Measurements from ENCODE around the gene KMT2A. TPM values are rescaled to one million over a fixed set of nuclear protein-coding genes. Genes with fewer than 3 reads are reported as not detected.

KMT2A gene
- total RNA-seq, 1 donor from 2014 or later: 61.6 TPM

DNA sequence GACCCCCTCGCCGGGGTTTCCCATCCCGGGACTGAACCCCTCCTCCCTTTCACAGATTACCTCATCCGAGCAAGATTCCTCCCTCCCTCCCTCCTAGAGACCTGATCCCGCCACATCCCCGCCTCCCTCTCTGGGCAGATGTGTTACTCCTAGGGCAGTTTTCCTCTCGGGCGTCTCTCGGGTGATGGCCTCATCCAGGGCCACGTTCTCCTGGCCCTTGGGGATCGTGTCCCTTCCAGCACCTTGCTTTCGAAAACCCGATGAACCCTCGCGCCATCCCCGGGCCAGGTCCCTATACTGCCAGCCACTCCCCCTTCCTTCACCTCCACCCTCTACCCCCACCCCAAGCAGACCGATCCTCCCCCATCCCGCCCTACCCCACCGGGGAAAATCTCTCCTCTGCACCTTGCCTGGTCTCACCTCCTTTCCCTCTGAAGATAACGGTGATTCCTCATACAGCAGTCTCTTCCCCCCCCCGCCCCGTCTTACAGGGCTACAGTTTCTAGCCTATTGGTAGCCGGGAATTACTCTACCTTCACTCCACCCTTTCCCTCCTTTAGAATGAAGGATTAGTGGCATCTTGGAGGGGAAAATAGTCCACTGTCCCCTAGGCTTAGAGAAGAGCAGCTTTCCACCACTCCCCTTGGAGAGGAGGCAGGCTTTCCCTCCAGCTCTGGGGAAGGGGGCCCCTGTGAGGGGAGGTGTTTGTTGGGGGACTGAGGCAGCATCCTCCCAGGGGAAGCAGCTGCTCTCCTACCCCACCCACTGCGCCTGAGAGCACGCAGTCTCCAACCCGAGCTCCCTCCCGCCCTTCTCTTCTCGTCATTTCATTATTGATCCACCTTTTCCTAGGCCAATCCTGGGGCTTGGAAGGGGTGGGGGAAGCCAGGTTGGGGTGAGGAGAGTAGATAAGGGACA is 1.2 kb downstream of the KMT2A start:
- Mint-ChIP-seq H3K27me3 (ENCODE audit: low read depth) (no peaks in the 10 kb centered on the region), H3K9me3 (no peaks in the 10 kb centered on the region), H3K4me3 (ENCODE audit: low read depth) (peak overlapping the region; percentile 93), H3K27ac (peak overlapping the region; percentile 89), H3K36me3 (ENCODE audit: low read depth) (peaks cover 26% of the 10 kb centered on the region), H3K4me1 (ENCODE audit: low read depth) (peaks cover 53% of the 10 kb centered on the region)
- intact Hi-C loops (cut with micrococcal nuclease): loop anchor here (1.0 to 5.0 kb wide), 5 partner anchors 11 to 451 kb away; partner anchors contain the start of genes ARCN1, CD3D, CD3G and IL10RA
- peak; percentile 33 for DNase-seq (ENCODE audit: low spot score)

DNA sequence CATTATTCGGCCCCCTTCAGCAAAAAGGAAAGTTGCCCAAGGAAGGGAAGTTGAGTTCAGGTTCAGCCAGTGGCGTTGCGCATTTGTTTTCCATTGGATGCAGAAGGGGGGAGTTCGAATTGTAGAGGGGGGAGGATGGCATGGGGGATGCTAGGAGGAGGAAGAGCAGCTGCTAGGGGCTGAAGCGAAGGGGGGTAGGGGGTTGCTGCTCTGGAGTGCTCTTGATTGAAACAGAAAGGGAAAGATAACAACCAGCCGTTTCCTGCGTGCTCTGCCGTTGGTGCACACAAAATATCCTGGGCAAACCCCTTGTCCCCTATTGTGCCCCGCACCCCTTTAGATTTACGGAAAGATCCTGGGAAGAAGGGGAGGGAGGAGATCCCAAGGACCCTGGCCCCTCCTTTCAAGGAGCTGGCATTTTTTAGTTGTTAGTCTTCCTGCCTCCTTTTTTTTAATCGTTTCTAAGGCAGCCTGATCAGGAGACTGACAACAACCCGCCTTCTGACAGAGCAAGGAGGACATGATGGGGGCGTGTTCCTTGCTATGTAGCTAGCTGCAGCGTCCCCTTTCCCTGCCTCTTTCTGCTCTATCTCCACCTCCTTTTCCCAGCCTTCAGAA is 2.1 kb downstream of the KMT2A start:
- intact Hi-C loops (cut with micrococcal nuclease): loop anchor here (1.0 to 5.0 kb wide), 3 partner anchors 10 to 134 kb away; partner anchors contain the start of genes ARCN1, CD3D and CD3G

DNA sequence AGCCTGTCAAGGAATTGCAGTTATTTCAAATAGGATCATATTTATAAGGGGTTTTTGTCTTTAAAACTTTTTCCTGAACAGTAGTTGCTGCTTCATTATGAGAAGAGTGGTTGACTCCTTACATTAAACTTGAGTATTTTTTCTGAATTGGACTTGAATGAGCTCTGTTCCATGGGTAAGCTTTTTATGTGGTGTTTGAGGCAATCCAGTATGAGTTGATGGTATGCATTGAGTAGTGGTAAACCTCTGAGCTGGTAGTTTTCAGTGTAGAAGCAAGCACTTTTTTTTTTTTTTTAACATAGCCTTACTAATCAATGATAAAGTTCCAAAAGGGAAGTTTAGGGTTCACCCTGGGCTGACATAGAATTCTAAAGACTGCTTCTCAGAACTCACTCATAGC is 3.4 kb downstream of the KMT2A start:
- peaks cover 69% of the 10 kb centered on the region for H3K4me1 Mint-ChIP-seq (ENCODE audit: low read depth)
- H3K27me3 Mint-ChIP-seq (ENCODE audit: low read depth): no peaks in the 10 kb centered on the region
- H3K27ac Mint-ChIP-seq: peak overlapping the region; percentile 9
- peak overlapping the region; percentile 22 for H3K4me3 Mint-ChIP-seq (ENCODE audit: low read depth)
- H3K36me3 Mint-ChIP-seq (ENCODE audit: low read depth): peaks cover 34% of the 10 kb centered on the region
- intact Hi-C loops (cut with micrococcal nuclease): loop anchor here (5.0 kb wide), 3 partner anchors 97 to 197 kb away; partner anchors contain the start of genes ARCN1, CD3D and CD3G
- DNase-seq (ENCODE audit: low spot score): no peak
- no peaks in the 10 kb centered on the region for H3K9me3 Mint-ChIP-seq

More for the DNA sequence above, 2.1 kb downstream of the KMT2A start:
- Mint-ChIP-seq H3K4me1 (ENCODE audit: low read depth) (peaks cover 62% of the 10 kb centered on the region), H3K9me3 (no peaks in the 10 kb centered on the region), H3K27me3 (ENCODE audit: low read depth) (no peaks in the 10 kb centered on the region), H3K27ac (peak overlapping the region; percentile 89), H3K36me3 (ENCODE audit: low read depth) (peaks cover 26% of the 10 kb centered on the region), H3K4me3 (ENCODE audit: low read depth) (peak overlapping the region; percentile 93)
- DNase-seq (ENCODE audit: low spot score): peak; percentile 52

DNA sequence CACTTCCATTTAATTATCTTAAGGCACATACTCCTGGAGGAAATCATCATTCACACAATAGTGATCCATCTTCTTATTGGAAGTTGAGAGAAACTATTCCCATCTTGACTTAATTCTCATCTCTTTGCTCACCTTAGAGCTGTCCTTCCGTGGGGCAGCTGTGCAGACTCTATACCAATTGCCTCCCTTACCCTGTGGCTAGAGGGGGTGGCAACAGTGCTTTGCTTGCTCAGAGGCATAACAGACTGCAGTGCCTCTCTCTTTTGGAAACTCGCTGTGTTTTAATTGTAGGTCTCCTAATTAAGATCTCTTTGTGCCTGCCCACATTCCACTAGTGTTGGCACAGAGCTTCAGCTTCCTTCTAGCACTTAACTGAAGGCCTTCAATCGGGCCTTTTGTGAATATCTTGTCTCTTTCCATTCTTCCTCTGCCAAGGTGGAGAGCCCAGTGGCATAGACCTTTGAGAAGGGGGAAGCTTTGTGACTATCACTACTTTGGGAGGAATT is 5.5 kb downstream of the KMT2A start:
- intact Hi-C loops (cut with micrococcal nuclease): loop anchor here (2.0 to 5.0 kb wide), 2 partner anchors 41 to 200 kb away; partner anchors contain the start of gene ATP5MG
- peak overlapping the region; percentile 10 for H3K4me3 Mint-ChIP-seq (ENCODE audit: low read depth)
- DNase-seq (ENCODE audit: low spot score): no peak
- peaks cover 52% of the 10 kb centered on the region for H3K36me3 Mint-ChIP-seq (ENCODE audit: low read depth)
- peaks cover 73% of the 10 kb centered on the region for H3K4me1 Mint-ChIP-seq (ENCODE audit: low read depth)
- peak overlapping the region; percentile 21 for H3K27ac Mint-ChIP-seq
- no peaks in the 10 kb centered on the region for H3K27me3 Mint-ChIP-seq (ENCODE audit: low read depth)
- no peaks in the 10 kb centered on the region for H3K9me3 Mint-ChIP-seq

DNA sequence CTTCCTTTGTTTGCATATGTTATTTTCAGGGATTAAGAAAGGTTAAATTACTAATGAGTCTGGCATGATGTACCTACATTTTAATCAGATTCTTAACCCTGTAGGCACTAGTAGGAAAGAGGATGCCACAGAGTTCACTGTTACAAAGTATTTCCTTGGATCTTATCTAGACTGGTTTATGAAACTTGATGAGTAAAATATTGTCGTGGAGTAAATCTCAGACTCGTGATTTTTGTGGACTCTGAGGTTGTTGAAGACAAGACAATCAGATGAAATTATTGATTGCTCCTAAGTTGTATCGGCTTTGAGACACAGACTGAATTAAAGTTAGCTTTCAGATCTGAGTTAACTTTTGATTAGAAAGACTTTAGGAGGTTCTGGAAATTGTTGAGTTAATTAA is 6.0 kb downstream of the KMT2A start:
- no peaks in the 10 kb centered on the region for H3K27me3 Mint-ChIP-seq (ENCODE audit: low read depth)
- no peaks in the 10 kb centered on the region for H3K9me3 Mint-ChIP-seq
- peaks cover 57% of the 10 kb centered on the region for H3K36me3 Mint-ChIP-seq (ENCODE audit: low read depth)
- intact Hi-C loops (cut with micrococcal nuclease): loop anchor here (2.0 to 5.0 kb wide), 2 partner anchors 42 to 200 kb away; partner anchors contain the start of gene ATP5MG
- peaks cover 78% of the 10 kb centered on the region for H3K4me1 Mint-ChIP-seq (ENCODE audit: low read depth)
- no peak for DNase-seq (ENCODE audit: low spot score)
- H3K4me3 Mint-ChIP-seq (ENCODE audit: low read depth): peak overlapping the region; percentile 10
- peak overlapping the region; percentile 14 for H3K27ac Mint-ChIP-seq

DNA sequence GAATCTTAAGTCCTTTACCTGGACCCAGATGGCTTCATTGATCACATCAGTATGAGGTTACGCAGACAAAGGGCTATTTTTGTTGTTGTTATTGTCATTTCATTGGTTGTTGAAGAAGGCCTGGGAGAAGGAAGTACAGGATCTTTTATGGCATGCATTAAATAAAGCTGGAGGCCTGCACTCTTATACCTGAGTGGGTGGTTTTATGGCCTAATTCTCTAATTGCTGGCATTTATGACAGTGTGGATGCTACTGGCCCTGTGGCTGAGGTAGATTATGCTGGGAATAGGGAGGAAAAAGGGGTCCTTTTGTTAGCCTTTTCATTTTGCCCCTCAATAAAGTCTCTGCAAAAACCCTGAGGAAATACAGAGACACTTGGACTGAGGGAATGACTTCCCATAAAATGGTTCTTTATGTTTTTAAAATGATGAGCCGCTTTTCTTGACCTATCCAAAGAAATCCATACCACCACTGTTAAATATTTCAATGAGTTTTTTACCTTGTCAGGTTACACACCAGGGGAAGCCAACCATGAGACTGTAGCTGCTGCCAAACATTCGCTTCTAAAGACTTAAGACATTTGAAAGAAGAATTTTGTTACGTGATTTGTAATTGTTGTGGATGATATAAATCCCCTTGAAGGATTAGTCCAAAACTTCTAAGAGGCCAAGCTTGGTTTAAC is 6.8 kb downstream of the KMT2A start:
- peak overlapping the region; percentile 73 for H3K27ac Mint-ChIP-seq
- no peaks in the 10 kb centered on the region for H3K9me3 Mint-ChIP-seq
- DNase-seq (ENCODE audit: low spot score): no peak
- H3K27me3 Mint-ChIP-seq (ENCODE audit: low read depth): no peaks in the 10 kb centered on the region
- intact Hi-C loops (cut with micrococcal nuclease): loop anchor here (2.0 to 5.0 kb wide), 2 partner anchors 42 to 201 kb away; partner anchors contain the start of gene ATP5MG
- peaks cover 82% of the 10 kb centered on the region for H3K4me1 Mint-ChIP-seq (ENCODE audit: low read depth)
- H3K4me3 Mint-ChIP-seq (ENCODE audit: low read depth): peak overlapping the region; percentile 31
- H3K36me3 Mint-ChIP-seq (ENCODE audit: low read depth): peaks cover 64% of the 10 kb centered on the region

DNA sequence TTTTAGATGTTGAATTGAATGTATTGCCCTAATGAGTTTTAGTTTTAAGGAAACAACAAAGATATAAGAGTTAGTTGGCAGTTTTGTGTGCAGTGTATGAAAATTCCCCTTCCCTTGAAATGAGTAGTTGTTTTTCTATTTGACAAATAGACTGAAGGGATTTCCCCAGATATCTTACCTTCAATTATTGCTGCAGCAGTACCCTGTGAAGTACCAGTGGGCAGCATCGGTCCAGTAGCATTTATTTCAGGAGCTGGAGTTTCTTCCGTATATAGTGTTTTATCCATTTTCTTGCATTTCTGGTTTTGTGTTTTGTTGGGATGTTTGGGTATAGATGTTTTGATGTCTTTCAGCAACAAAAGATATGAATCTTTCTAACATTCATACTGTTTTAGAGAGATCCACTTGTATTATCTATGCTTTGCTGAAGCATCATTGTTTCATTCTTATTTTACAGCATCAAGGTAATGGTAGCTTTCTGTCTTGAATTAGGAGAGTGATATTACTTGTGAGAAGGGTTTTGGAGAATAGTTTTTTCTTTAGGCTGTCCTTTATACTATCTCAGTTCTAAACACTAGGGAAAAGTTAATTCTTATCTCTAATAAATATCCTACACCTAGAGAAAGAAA is 7.4 kb downstream of the KMT2A start:
- no peak for DNase-seq (ENCODE audit: low spot score)
- Mint-ChIP-seq H3K36me3 (ENCODE audit: low read depth) (peaks cover 64% of the 10 kb centered on the region), H3K27me3 (ENCODE audit: low read depth) (no peaks in the 10 kb centered on the region), H3K27ac (peak overlapping the region; percentile 40), H3K4me3 (ENCODE audit: low read depth) (no peak overlapping the region), H3K4me1 (ENCODE audit: low read depth) (peaks cover 84% of the 10 kb centered on the region), H3K9me3 (no peaks in the 10 kb centered on the region)
- intact Hi-C loops (cut with micrococcal nuclease): loop anchor here (2.0 to 5.0 kb wide), 2 partner anchors 43 to 201 kb away; partner anchors contain the start of gene ATP5MG

DNA sequence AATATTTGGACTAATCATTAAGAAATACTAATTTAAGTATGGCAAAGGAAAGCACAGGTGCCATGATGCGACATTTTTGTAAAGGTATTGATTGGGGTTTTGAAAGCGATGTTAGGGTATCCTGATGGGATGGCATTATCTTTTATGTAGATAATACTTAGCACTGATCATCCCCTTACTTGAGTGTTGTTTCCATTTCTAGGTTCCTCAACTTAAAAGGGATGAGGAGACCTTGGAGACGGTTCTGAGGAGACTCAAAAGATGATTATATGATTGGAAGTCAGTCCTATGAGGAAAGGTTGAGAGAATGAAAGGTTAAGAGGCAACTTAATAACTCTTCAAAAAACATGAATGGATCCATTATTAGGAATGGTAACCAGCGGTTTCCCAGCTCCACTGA is 11.1 kb downstream of the KMT2A start:
- H3K27ac Mint-ChIP-seq: no peak overlapping the region

DNA sequence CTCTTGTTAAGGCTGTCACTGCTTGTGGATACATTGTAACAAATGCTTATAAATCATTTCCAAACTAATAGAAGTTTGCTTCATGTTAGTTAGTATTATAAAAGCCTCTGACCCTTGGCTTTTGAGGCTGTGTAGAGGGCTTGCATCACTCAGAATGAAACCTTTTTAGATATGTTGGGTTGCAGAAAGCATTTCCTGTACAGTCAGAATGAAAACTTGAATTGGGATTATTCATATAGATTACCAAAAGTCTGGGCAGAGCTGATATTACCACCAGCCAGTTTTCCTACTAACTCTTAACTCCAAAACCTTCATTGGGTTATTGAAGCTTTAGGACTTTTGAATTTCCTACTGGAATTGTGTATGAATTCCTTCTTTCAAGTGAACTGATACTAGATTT is 12.0 kb downstream of the KMT2A start:
- H3K4me3 Mint-ChIP-seq (ENCODE audit: low read depth): no peak overlapping the region
- H3K27ac Mint-ChIP-seq: peak overlapping the region; percentile 9
- no peak for DNase-seq (ENCODE audit: low spot score)
- peaks cover 56% of the 10 kb centered on the region for H3K4me1 Mint-ChIP-seq (ENCODE audit: low read depth)
- H3K36me3 Mint-ChIP-seq (ENCODE audit: low read depth): peaks cover 59% of the 10 kb centered on the region
- H3K9me3 Mint-ChIP-seq: no peaks in the 10 kb centered on the region
- intact Hi-C loops (cut with micrococcal nuclease): loop anchor here (1.0 to 2.0 kb wide), 2 partner anchors 10 to 33 kb away; no protein-coding TSS in a partner anchor
- H3K27me3 Mint-ChIP-seq (ENCODE audit: low read depth): no peaks in the 10 kb centered on the region

More for the DNA sequence above, 11.1 kb downstream of the KMT2A start:
- Mint-ChIP-seq H3K4me3 (ENCODE audit: low read depth) (peak overlapping the region; percentile 27), H3K9me3 (no peaks in the 10 kb centered on the region), H3K4me1 (ENCODE audit: low read depth) (peaks cover 61% of the 10 kb centered on the region), H3K27me3 (ENCODE audit: low read depth) (no peaks in the 10 kb centered on the region), H3K36me3 (ENCODE audit: low read depth) (peaks cover 53% of the 10 kb centered on the region)
- no peak for DNase-seq (ENCODE audit: low spot score)
- intact Hi-C loops (cut with micrococcal nuclease): no loop called here

DNA sequence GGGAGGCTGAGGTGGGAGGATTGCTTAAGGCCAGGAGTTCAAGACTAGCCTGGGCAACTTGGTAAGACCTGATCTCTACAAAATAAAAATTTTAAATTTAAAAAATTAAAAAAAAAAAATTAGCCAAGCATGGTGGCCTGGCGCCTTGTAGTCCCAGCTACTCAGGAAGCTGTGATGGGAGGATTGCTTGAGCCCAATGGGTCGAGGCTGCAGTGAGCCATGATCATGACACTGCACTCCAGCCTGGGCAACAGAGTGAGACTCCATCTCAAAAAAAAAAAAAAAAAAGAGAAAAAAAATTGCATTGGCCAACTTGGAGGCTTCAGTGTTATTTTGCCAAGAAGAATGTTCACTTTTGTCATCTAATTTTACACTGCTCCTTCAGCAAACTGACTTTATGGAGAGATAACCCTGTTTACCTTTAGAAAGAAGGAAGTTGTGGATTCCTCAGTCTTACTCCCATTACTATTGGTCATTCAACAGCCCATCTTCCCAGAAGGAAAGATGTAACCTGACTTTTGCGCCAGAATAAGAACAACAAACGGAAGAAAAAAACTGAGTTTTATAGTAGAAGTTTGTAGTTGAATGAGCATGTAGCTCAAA is 13.1 kb downstream of the KMT2A start:
- intact Hi-C loops (cut with micrococcal nuclease): loop anchor here (2.0 kb wide), 1 partner anchor 35 kb away; no protein-coding TSS in a partner anchor
- no peak for DNase-seq (ENCODE audit: low spot score)
- Mint-ChIP-seq H3K27me3 (ENCODE audit: low read depth) (no peaks in the 10 kb centered on the region), H3K27ac (no peak overlapping the region), H3K4me3 (ENCODE audit: low read depth) (no peak overlapping the region), H3K36me3 (ENCODE audit: low read depth) (peaks cover 64% of the 10 kb centered on the region), H3K9me3 (no peaks in the 10 kb centered on the region), H3K4me1 (ENCODE audit: low read depth) (peaks cover 48% of the 10 kb centered on the region)

DNA sequence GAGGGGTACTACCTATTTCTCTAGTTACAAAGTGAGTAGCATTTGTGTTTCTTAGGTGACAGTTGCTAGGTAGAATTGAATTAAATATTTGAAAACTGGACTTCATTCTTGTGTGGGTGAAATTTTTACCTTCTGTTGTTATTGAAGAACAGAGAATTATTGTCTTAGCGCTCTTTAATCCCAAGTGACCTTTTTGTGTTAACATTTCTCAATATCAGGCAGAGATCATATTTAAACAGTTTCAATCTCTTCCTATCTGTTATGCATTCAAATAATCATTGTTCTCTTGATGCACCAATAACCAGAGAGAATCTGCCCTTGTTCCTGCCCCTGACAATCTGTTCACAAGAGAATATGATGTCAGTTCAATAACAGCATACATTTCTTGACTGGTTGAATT is 14.2 kb downstream of the KMT2A start:
- intact Hi-C loops (cut with micrococcal nuclease): no loop called here
- Mint-ChIP-seq H3K27ac (no peak overlapping the region), H3K4me3 (ENCODE audit: low read depth) (no peak overlapping the region), H3K9me3 (no peaks in the 10 kb centered on the region), H3K36me3 (ENCODE audit: low read depth) (peaks cover 54% of the 10 kb centered on the region), H3K4me1 (ENCODE audit: low read depth) (peaks cover 40% of the 10 kb centered on the region), H3K27me3 (ENCODE audit: low read depth) (no peaks in the 10 kb centered on the region)
- no peak for DNase-seq (ENCODE audit: low spot score)

Measured in activated T-helper 2 cell treated with anti-CD3 and anti-CD28 coated beads, Interferon-gamma antibody, Interleukin-2, Interleukin-4, amounts not matched to agents 10 μg/mL and 5 μg/mL and 100 μg/mL, durations not matched to agents 14 hours and 24 hours and 36 hours (primary cell).